Vagina (tissue), 2 donors: ENCODE results near the gene PPFIA2.

Experiments used
- POLR2AphosphoS5 ChIP-seq, 2 donors: sonication (generic); formaldehyde crosslinking; IDR thresholded peaks; one replicate each; pipeline ENCODE4 v1.9.0; 2017; ENCODE audit warnings: antibody characterized with exemption in 2 of 2, mild to moderate bottlenecking in 2 of 2, low read depth in 1 of 2; ENCODE audit not compliant: insufficient read depth in 1 of 2
- TF ChIP-seq, protein P1 (sequence below), 3 experiments: fragments of 450-650 bp in 2 of 3; fragments of 200-600 bp in 1 of 3; sonication (generic) in 1 of 3; IDR thresholded peaks; one replicate each; pipeline ENCODE4 v1.5.1; 2017 to 2019; ENCODE audit warnings: antibody characterized with exemption in 3 of 3, mild to moderate bottlenecking in 2 of 3, moderate library complexity in 2 of 3

DNA sequence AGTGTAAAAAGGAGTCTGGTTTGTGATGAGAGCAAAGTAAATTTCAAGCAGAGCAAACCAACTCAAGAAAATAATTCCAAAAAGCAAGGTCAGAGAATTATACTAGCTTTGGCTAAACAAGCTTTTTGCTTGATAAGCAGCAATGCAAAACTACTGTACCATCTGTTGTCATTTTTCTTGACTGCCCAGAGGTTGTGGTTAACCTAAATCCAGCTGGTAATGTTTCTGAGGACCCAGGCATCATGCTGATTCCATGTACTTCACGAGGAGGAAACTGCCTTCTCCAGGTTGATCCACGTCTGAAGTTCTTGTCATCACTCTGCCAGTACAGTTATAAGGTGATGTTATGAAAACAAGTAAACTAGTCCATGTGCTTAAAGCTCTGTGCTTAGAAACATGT is 496.1 kb downstream of the PPFIA2 start:
- TF ChIP-seq, protein P1, sequence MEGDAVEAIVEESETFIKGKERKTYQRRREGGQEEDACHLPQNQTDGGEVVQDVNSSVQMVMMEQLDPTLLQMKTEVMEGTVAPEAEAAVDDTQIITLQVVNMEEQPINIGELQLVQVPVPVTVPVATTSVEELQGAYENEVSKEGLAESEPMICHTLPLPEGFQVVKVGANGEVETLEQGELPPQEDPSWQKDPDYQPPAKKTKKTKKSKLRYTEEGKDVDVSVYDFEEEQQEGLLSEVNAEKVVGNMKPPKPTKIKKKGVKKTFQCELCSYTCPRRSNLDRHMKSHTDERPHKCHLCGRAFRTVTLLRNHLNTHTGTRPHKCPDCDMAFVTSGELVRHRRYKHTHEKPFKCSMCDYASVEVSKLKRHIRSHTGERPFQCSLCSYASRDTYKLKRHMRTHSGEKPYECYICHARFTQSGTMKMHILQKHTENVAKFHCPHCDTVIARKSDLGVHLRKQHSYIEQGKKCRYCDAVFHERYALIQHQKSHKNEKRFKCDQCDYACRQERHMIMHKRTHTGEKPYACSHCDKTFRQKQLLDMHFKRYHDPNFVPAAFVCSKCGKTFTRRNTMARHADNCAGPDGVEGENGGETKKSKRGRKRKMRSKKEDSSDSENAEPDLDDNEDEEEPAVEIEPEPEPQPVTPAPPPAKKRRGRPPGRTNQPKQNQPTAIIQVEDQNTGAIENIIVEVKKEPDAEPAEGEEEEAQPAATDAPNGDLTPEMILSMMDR (IDR thresholded peaks at IDR 0.05), result no peak
- TF ChIP-seq POLR2AphosphoS5 (IDR thresholded peaks at IDR 0.05; ENCODE audit: insufficient read depth in 1 of 2, low read depth in 1 of 2), result no peak
